GM12865 (cell line): ENCODE data around the gene PDCD2.
A peak's percentile ranks its signal among the peaks of the same experiment; 100 is the strongest.

Source experiments
- DNase-seq: peaks from one replicate; pipeline ENCODE4 v3.0.0; 2010; ENCODE audit warnings: low read depth
- H3K4me3 ChIP-seq: 2 replicates; pipeline ENCODE4 v1.5.1; 2011; ENCODE audit warnings: mild to moderate bottlenecking, low read depth, low read length, control low read depth
- TF ChIP-seq, protein P1 (sequence below): IDR thresholded peaks from 2 replicates; pipeline ENCODE4 v1.5.1; 2011; ENCODE audit warnings: low read length, control low read depth, low read depth, inconsistent platforms; ENCODE audit not compliant: insufficient read depth; ENCODE audit errors: missing control alignments

The PDCD2 gene

DNA sequence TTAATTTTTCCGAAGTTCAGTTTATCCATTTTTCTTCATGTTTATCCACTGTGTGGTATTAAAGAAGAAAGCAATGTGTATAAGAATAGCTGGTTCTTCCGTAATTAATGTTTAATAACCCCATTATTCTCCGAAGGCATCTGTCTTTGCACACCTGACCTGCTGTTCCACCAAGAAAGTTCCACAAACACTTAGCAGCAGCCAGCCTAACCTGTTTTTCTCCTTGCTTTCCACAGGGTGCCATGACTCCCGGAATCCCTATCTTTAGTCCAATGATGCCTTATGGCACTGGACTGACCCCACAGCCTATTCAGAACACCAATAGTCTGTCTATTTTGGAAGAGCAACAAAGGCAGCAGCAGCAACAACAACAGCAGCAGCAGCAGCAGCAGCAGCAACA lies 22.9 kb downstream of the PDCD2 start:
- no peak for DNase-seq
- H3K4me3 ChIP-seq = no peak overlapping the region
- TF ChIP-seq, protein P1, sequence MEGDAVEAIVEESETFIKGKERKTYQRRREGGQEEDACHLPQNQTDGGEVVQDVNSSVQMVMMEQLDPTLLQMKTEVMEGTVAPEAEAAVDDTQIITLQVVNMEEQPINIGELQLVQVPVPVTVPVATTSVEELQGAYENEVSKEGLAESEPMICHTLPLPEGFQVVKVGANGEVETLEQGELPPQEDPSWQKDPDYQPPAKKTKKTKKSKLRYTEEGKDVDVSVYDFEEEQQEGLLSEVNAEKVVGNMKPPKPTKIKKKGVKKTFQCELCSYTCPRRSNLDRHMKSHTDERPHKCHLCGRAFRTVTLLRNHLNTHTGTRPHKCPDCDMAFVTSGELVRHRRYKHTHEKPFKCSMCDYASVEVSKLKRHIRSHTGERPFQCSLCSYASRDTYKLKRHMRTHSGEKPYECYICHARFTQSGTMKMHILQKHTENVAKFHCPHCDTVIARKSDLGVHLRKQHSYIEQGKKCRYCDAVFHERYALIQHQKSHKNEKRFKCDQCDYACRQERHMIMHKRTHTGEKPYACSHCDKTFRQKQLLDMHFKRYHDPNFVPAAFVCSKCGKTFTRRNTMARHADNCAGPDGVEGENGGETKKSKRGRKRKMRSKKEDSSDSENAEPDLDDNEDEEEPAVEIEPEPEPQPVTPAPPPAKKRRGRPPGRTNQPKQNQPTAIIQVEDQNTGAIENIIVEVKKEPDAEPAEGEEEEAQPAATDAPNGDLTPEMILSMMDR = no peak

DNA sequence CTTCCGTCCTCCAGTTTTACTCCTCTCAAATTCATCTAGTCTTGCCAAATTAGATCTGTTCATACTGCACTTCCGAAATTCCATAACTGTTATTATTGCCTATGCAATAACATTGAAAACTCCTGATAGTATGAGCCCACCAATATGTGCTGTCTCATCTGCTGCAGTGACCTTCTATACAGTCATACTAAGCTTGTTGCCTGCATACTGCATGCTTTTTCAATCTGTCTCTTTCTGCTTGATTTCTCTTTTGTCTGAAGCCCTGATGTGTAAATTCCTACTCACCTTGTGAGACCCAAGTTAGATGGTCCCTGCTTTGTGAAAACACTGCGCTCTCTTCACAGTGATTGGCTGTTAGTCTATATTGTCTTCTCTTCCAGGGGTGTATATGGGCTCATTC lies 29.1 kb downstream of the PDCD2 start:
- no peak for DNase-seq
- TF ChIP-seq, protein P1 = no peak
- peak overlapping the region; percentile 90 for H3K4me3 ChIP-seq

DNA sequence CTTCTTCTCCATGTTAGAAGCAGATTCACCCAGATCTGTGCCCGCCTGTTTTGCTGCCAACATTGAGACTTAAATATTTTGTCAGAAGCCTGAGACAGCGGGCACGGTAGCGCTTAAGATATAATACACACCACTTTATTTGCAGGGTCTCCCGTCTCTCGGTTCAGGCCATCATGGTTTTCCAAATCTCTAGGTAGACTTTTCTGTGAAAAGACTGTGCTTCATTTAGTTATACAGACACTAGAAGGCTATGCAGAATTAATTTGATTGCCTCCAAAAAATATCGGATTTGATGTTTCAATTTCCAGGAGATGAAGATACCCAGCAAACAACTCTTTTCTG lies 29.7 kb downstream of the PDCD2 start:
- peak overlapping the region; percentile 90 for H3K4me3 ChIP-seq
- TF ChIP-seq, protein P1 = no peak
- DNase-seq = no peak

DNA sequence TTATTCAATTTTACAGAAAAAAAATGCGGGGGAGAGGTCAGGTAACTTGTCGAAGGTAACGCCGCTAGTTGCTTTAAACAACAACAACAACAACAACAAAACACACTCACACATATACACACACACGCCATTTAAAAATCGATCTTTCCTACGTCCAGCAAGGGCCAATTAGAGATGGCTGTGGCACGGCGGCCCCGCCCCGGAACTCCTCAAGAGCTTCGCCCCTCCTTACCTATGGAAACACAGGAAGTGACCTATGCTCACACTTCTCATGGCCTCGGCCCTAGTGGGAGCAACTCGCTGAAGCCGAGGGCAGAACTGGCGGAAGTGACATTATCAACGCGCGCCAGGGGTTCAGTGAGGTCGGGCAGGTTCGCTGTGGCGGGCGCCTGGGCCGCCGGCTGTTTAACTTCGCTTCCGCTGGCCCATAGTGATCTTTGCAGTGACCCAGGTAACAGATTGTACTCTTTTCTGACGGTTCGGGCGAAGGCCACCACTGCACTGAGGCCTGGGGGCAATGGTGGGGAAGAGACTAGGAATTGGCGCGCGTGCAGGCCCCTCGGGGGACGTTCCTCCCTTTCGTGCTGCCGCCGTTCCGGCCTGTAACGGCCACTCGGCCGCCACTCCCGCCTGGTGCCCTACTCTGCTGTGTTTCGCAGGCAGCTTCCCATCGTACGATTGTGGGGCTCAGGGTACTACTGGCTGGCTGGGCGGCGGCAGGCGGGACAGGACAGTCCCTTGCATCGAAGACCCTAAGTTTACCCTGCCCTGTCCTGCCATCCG lies 30.2 kb downstream of the PDCD2 start, which contains the start of gene TBP:
Gene TBP, plus strand, starts transcription at position 357 of the 783 bp plus-strand sequence. CDS start 2,661 bp downstream, outside the sequence.
- peak within 1 kb of the TSS; percentile 90 for H3K4me3 ChIP-seq
- DNase-seq = peak; percentile 98
- TF ChIP-seq, protein P1 = no peak

DNA sequence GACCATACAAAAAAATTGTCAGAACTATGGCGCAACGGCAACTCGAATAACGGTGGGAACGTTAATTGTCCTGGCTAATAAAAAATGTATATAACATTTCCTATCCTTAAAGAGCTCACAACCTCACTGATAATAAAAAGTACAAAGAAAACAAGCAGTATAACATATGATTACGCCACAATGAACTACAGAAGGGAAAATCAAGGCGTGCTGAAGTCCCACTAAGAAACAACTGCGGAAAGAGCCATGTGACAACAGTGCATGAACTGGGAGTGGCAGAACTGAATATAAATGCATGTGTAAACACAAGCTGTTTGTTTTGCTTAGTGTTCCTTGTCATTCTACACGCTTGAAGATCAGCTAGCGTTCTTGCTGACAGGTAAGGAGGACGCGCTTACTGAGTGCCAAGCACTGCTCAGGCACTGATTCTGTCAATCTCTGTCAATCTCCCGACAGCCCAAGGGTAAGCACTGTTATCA lies 30.9 kb downstream of the PDCD2 start:
- DNase-seq = no peak
- H3K4me3 ChIP-seq = peak overlapping the region; percentile 80
- TF ChIP-seq, protein P1 = no peak

DNA sequence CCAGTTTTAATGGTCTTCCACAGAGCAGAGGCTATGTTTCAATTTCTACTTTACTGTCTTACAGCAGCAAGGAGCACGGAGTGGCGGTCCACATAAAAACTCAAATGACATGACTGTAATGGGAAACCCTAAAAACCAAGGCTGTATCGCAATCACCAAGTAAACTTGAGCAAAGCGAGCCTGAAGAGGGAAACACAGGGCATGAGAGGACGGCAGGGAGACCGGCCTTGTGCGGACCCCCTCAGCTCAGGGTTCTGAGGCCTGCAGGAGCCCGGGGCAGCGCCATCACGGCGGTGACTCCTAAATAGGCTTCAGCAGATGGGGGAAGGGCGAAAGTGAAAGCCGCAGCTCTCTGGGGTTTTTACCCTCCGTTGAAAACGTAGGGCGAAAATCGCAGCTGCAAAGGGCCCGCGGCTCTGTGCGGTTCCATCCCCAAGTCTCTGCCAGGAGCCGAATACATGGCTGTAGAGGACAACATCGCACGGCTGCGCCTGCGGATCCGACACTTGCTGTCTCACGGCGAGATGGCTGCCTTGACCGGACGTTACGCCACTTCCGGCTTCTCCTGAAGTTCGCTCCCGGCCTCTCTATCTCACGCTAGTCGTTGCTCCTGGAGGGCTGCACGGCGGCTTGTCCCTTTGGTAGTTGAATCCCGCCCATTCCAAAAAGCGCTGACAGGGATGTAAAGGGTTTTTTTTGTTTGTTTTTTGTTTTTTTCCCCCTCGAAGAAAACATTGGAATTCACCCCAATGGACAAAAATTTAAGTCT lies 31.5 kb downstream of the PDCD2 start, which contains the start of gene PSMB1:
Gene PSMB1, minus strand, starts transcription at position 543 of the 769 bp plus-strand sequence. Its CDS starts 65 bp downstream, at position 478.
- TF ChIP-seq, protein P1 = no peak
- peak within 1 kb of the TSS; percentile 90 for H3K4me3 ChIP-seq
- peak; percentile 92 for DNase-seq
